Brain microvascular endothelial cell (primary cell): Measurements from ENCODE around the gene NME9.

Source experiments
- DNase-seq: peaks from one replicate; pipeline ENCODE4 v3.0.0-alpha.2; 2020
- H3K27ac ChIP-seq: fragments of 250-450 bp; sonication (Bioruptor Pico); 2 replicates; pipeline ENCODE4 v1.5.1; 2020; ENCODE audit warnings: mild to moderate bottlenecking, moderate library complexity
- H3K27me3 ChIP-seq: fragments of 250-450 bp; sonication (Bioruptor Pico); replicated peaks from 2 replicates; pipeline ENCODE4 v1.5.1; 2020; ENCODE audit warnings: mild to moderate bottlenecking
- H3K36me3 ChIP-seq: fragments of 250-450 bp; sonication (Bioruptor Pico); replicated peaks from 2 replicates; pipeline ENCODE4 v1.5.1; 2020; ENCODE audit warnings: mild to moderate bottlenecking
- H3K4me3 ChIP-seq: 2 replicates; pipeline ENCODE4 v1.5.1; 2011; ENCODE audit warnings: low read depth, mild to moderate bottlenecking, control low read depth, low read length, moderate library complexity
- in situ Hi-C: cut with HindIII; loops from 2 replicates; pipeline ENCODE4 v1.10.0; 2017; ENCODE audit warnings: low sequenced_read_pairs, low pct_ligation_motif_present
- TF ChIP-seq, protein P1 (sequence below): IDR thresholded peaks from 2 replicates; pipeline ENCODE4 v1.5.1; 2011; ENCODE audit warnings: low read depth, mild to moderate bottlenecking, moderate library complexity, low read length, control low read depth, inconsistent platforms; ENCODE audit errors: missing control alignments

NME9 gene

DNA sequence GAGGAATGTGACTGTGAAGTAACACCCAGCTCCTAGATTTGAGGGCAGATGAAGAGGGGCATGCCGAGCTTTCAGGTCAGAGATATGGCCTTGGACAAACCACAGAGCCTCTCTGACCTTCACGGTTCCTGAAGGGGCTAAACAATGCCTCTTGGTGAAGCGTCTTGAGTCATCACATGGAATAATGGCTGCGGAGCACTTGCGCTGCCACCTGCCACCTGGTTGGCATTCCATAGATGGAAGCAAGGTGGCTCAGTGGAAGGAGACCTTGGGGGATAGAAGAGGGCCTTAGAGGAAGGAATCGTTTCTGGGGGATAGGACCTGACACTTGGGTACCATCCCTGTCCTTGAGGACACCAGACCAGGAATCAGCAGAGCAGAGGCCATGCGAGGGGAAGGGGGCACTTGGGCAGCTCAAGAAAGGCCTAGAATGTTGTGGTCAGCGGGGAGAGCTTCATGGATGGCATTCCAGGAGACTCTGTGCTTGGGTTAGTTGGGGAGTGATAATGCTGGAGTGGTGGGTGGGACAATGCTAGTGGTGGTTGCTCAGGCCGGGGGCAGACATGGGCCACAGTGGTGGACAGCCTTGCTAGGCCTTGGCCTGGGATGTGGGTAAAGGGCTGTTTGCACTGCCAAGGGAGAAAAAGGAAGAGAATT lies 31.3 kb upstream of the NME9 start:
- H3K27me3 ChIP-seq, result no peaks in the 10 kb centered on the region
- no peak overlapping the region for H3K27ac ChIP-seq
- TF ChIP-seq, protein P1, sequence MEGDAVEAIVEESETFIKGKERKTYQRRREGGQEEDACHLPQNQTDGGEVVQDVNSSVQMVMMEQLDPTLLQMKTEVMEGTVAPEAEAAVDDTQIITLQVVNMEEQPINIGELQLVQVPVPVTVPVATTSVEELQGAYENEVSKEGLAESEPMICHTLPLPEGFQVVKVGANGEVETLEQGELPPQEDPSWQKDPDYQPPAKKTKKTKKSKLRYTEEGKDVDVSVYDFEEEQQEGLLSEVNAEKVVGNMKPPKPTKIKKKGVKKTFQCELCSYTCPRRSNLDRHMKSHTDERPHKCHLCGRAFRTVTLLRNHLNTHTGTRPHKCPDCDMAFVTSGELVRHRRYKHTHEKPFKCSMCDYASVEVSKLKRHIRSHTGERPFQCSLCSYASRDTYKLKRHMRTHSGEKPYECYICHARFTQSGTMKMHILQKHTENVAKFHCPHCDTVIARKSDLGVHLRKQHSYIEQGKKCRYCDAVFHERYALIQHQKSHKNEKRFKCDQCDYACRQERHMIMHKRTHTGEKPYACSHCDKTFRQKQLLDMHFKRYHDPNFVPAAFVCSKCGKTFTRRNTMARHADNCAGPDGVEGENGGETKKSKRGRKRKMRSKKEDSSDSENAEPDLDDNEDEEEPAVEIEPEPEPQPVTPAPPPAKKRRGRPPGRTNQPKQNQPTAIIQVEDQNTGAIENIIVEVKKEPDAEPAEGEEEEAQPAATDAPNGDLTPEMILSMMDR, result no peak
- in situ Hi-C loops, result no loop called here
- no peaks in the 10 kb centered on the region for H3K36me3 ChIP-seq
- DNase-seq, result no peak
- H3K4me3 ChIP-seq, result no peak overlapping the region

- TF ChIP-seq, protein P1, result no peak
- in situ Hi-C loops, result no loop called here
- Histone ChIP-seq H3K27me3 (no peaks in the 10 kb centered on the region), H3K27ac (no peak overlapping the region), H3K4me3 (no peak overlapping the region), H3K36me3 (no peaks in the 10 kb centered on the region)
- no peak for DNase-seq
Observed at GRCh38 chr3:138359919-138360868, 30.5 kb upstream of the NME9 start.

DNA sequence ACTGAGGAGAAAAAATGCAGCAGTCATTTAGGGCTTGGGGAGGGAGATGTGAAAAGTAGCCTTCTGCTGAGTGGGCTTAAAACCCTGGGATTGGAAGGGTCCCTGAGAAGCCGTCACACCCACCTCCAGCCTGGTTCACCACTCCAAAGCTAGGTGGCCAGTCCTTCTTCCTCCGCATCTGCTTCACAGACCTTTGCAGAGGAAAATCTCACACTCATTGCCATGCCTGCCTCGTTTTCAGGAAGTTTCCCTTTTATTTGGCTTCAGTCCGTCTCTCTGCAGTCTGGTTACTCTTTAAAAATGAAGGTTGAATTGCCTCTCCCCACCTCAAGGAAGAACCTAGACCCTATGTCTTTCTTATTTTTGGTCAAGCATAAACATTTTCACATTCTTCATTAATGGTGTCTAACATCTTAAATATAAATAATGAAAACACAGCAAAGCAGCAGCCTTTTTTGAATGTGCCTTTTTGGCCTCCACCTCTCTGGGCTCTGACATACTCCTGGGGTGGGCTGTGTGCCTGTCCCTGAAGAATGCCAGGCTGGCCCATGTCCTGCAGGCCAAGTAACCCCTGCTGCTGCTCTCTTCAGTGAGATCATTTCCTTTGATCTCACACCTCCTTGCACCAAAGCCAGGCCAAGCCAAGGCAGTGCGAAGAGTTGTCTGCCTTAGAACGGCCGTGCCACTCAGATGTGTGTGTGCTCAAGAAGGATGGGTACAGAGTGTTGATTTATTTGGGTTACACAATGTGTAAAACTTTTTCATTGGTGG lies 29.7 kb upstream of the NME9 start:
- TF ChIP-seq, protein P1, result no peak

DNA sequence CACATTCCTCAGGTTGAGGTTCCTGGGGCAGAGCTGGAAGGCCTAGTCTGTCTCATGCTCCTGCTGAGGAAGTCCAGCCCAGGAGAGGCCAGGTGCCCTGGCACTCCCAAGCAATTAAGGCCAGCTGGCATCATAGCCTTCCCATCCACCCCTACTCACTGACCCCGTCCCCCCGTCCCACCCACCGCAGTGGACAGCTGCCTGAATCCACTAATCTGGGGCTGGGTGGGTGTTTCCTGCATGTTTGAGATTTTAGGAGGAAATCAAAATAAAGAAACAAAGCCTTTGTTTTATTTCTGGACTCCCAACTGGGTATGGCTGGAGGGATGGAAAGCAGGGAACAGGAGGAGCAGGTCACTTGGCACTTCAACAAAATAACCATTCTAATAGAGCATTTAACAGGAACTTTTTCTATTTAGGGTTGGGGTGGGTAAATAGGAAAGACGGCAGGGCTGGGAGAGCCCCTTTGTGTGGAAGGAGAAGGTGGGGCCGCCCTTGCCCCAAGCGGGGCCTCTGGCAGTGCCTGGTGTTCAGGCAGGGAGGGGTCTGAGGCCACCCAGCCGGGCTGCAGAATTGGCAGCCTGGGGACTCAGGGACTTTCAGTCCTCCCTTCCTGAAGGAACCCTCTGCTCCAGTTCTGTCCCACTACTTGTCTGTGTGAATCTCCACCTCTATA lies 27.2 kb upstream of the NME9 start:
- no peak for DNase-seq
- in situ Hi-C loops, result no loop called here
- TF ChIP-seq, protein P1, result no peak
- Histone ChIP-seq H3K27ac (no peak overlapping the region), H3K36me3 (no peaks in the 10 kb centered on the region), H3K4me3 (no peak overlapping the region), H3K27me3 (no peaks in the 10 kb centered on the region)

More for the DNA sequence above, 29.7 kb upstream of the NME9 start:
- no peak for DNase-seq
- no peak overlapping the region for H3K4me3 ChIP-seq
- no peaks in the 10 kb centered on the region for H3K27me3 ChIP-seq
- H3K36me3 ChIP-seq, result no peaks in the 10 kb centered on the region
- in situ Hi-C loops, result no loop called here
- no peak overlapping the region for H3K27ac ChIP-seq

GRCh38 chr3:138355071-138355470 lies 25.4 kb upstream of the NME9 start:
- Histone ChIP-seq H3K36me3 (no peaks in the 10 kb centered on the region), H3K27ac (no peak overlapping the region), H3K27me3 (no peaks in the 10 kb centered on the region), H3K4me3 (no peak overlapping the region)
- TF ChIP-seq, protein P1, result no peak
- DNase-seq, result no peak
- in situ Hi-C loops, result no loop called here
